Hepatocyte (in vitro differentiated cells): ENCODE measurements around the gene NEUROD6. TPM values are rescaled to one million over a fixed set of nuclear protein-coding genes. Genes with fewer than 3 reads are reported as not detected.

ENCODE experiments used
- DNase-seq: peaks from one replicate; pipeline ENCODE4 v3.0.0-alpha.2; 2016; ENCODE audit warnings: low spot score
- H2AFZ ChIP-seq: fragments of 200-600 bp; sonication (generic); 2 replicates; pipeline ENCODE4 v1.6.0; 2016; ENCODE audit warnings: antibody characterized with exemption, mild to moderate bottlenecking
- H3K27ac ChIP-seq: fragments of 200-600 bp; sonication (generic); 2 replicates; pipeline ENCODE4 v1.5.1; 2016; ENCODE audit warnings: mild to moderate bottlenecking
- H3K27me3 ChIP-seq: fragments of 200-600 bp; sonication (generic); 2 replicates; pipeline ENCODE4 v1.6.1; 2016
- H3K36me3 ChIP-seq: fragments of 200-600 bp; sonication (generic); replicated peaks from 2 replicates; pipeline ENCODE4 v1.5.1; 2016; ENCODE audit warnings: low read depth; ENCODE audit not compliant: insufficient read depth
- H3K4me1 ChIP-seq: fragments of 200-600 bp; sonication (generic); 2 replicates; pipeline ENCODE4 v1.5.1; 2016; ENCODE audit warnings: mild to moderate bottlenecking, moderate library complexity; ENCODE audit not compliant: insufficient read depth
- H3K4me2 ChIP-seq: fragments of 200-600 bp; sonication (generic); 2 replicates; pipeline ENCODE4 v1.6.0; 2016
- H3K4me3 ChIP-seq: fragments of 200-600 bp; sonication (generic); 2 replicates; pipeline ENCODE4 v1.5.1; 2016; ENCODE audit warnings: mild to moderate bottlenecking
- H3K79me2 ChIP-seq: fragments of 200-600 bp; sonication (generic); 2 replicates; pipeline ENCODE4 v1.6.0; 2017; ENCODE audit warnings: mild to moderate bottlenecking
- H3K9me2 ChIP-seq: fragments of 200-600 bp; sonication (generic); replicated peaks from 2 replicates; pipeline ENCODE4 v1.6.0; 2017; ENCODE audit warnings: mild to moderate bottlenecking; ENCODE audit not compliant: insufficient read depth
- H3K9me3 ChIP-seq: fragments of 200-600 bp; sonication (generic); 2 replicates; pipeline ENCODE4 v1.5.1; 2016; ENCODE audit warnings: low read depth, mild to moderate bottlenecking
- H4K20me1 ChIP-seq: fragments of 200-600 bp; sonication (generic); 2 replicates; pipeline ENCODE4 v1.6.0; 2016; ENCODE audit warnings: mild to moderate bottlenecking; ENCODE audit not compliant: insufficient read depth, poor library complexity, severe bottlenecking
- EZH2 ChIP-seq: fragments of 200-600 bp; sonication (generic); IDR thresholded peaks from 2 replicates; pipeline ENCODE4 v1.6.1; 2016; ENCODE audit warnings: antibody characterized with exemption, mild to moderate bottlenecking, borderline replicate concordance
- EZH2phosphoT487 ChIP-seq: fragments of 200-600 bp; sonication (generic); IDR thresholded peaks from one replicate; pipeline ENCODE4 v1.6.1; 2018; ENCODE audit warnings: antibody characterized with exemption, mild to moderate bottlenecking, low read depth, moderate library complexity; ENCODE audit not compliant: unreplicated experiment, severe bottlenecking
- WGBS: methylation state at CpG from one replicate; pipeline ENCODE4 v1.1.6; 2016; ENCODE audit warnings: low lambda C conversion rate; ENCODE audit errors: missing lambda C conversion rate; 5-methylcytosine and 5-hydroxymethylcytosine counted together
- polyA plus RNA-seq: library from polyadenylated mRNA; unstranded; fragments of >200 nt; fragmentation: Nextera tagmentation; extraction: Ambion mirVana; gene quantifications from 2 replicates; pipeline ENCODE4 v1.2.1, GENCODE V29; 2016
- total RNA-seq: library from RNA; depleted of rRNA; stranded (reverse); fragments of >200 nt; gene quantifications from 2 replicates; pipeline ENCODE4 v1.2.3, GENCODE V29; 2014
- TF ChIP-seq, protein P1 (sequence below): fragments of 200-600 bp; sonication (generic); IDR thresholded peaks from 2 replicates; pipeline ENCODE4 v1.5.1; 2016; ENCODE audit warnings: antibody characterized with exemption, mild to moderate bottlenecking; ENCODE audit not compliant: poor library complexity

NEUROD6 gene
- total and polyA plus RNA-seq, 2 experiments from 2014 or later, result not detected

DNA sequence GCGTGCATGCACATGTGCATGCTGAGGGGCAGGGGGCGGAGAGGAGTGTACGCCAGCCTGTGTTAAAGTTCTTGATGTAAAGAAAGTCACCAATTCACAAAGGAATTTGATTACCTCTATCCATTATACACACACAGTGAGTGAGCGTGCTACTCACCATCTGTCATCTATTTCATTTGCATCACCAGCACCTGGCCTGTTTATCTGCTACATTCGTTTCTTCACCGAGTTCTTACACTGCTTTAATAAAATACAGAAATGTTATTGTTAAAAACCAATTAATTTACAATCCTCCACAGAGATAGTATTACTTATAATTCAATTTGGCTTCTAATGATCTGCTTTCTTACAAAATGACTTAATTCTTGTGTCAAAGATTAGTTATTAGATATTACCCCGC, 32.6 kb downstream of the NEUROD6 start:
- Histone ChIP-seq H4K20me1 (no peaks in the 10 kb centered on the region), H3K36me3 (no peaks in the 10 kb centered on the region), H3K9me3 (no peaks in the 10 kb centered on the region), H3K9me2 (no peaks in the 10 kb centered on the region), H3K4me3 (no peak overlapping the region), H3K27ac (no peak overlapping the region), H3K4me2 (no peak overlapping the region), H3K27me3 (no peaks in the 10 kb centered on the region), H3K4me1 (peaks cover 4% of the 10 kb centered on the region), H2AFZ (no peak overlapping the region), H3K79me2 (no peaks in the 10 kb centered on the region)
- WGBS, result 82% methylated on average over 7 of the region's 7 CpGs
- no peak for DNase-seq
- TF ChIP-seq EZH2phosphoT487 (no peak), EZH2 (no peak)
- TF ChIP-seq, protein P1, sequence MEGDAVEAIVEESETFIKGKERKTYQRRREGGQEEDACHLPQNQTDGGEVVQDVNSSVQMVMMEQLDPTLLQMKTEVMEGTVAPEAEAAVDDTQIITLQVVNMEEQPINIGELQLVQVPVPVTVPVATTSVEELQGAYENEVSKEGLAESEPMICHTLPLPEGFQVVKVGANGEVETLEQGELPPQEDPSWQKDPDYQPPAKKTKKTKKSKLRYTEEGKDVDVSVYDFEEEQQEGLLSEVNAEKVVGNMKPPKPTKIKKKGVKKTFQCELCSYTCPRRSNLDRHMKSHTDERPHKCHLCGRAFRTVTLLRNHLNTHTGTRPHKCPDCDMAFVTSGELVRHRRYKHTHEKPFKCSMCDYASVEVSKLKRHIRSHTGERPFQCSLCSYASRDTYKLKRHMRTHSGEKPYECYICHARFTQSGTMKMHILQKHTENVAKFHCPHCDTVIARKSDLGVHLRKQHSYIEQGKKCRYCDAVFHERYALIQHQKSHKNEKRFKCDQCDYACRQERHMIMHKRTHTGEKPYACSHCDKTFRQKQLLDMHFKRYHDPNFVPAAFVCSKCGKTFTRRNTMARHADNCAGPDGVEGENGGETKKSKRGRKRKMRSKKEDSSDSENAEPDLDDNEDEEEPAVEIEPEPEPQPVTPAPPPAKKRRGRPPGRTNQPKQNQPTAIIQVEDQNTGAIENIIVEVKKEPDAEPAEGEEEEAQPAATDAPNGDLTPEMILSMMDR, result no peak

GRCh38 chr7:31305260-31305659, 35.3 kb downstream of the NEUROD6 start:
- Histone ChIP-seq H3K36me3 (no peaks in the 10 kb centered on the region), H3K9me2 (no peaks in the 10 kb centered on the region), H3K4me2 (no peak overlapping the region), H3K4me3 (no peak overlapping the region), H3K9me3 (no peaks in the 10 kb centered on the region), H4K20me1 (no peaks in the 10 kb centered on the region), H3K4me1 (no peaks in the 10 kb centered on the region), H3K79me2 (no peaks in the 10 kb centered on the region), H3K27me3 (no peaks in the 10 kb centered on the region), H3K27ac (no peak overlapping the region), H2AFZ (no peak overlapping the region)
- WGBS, result 77% methylated on average over 1 of the region's 1 CpG
- DNase-seq, result no peak
- TF ChIP-seq EZH2phosphoT487, result no peak
- TF ChIP-seq EZH2, result no peak
- TF ChIP-seq, protein P1, result no peak

DNA sequence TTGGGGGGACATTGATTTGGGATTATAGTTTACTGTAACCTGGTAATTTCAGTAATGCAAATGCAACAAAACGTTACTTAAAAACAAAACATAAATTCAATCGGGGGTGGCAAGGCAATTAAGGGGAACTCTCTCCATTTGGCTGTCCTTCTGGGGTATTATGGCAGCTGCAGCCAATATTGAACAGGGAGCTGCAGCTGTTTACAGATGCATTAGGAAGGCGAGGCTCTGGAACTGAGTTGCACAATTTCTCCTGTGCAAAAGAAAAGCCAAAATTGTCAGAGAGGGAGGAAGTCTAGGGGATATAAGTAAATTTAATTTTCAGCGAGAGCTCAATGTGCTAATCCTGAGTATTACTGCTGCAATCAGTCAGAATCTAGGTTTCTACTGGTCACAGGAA, 36.1 kb downstream of the NEUROD6 start:
- Histone ChIP-seq H3K9me3 (no peaks in the 10 kb centered on the region), H3K4me3 (no peak overlapping the region), H3K36me3 (no peaks in the 10 kb centered on the region), H3K27ac (no peak overlapping the region), H3K9me2 (no peaks in the 10 kb centered on the region), H3K27me3 (no peaks in the 10 kb centered on the region), H3K79me2 (no peaks in the 10 kb centered on the region), H4K20me1 (no peaks in the 10 kb centered on the region), H3K4me1 (no peaks in the 10 kb centered on the region), H3K4me2 (no peak overlapping the region), H2AFZ (no peak overlapping the region)
- DNase-seq, result no peak
- TF ChIP-seq, protein P1, result no peak
- TF ChIP-seq EZH2phosphoT487, result no peak
- WGBS, result 67% methylated on average over 4 of the region's 4 CpGs

GRCh38 chr7:31302356-31302755, 38.2 kb downstream of the NEUROD6 start:
- Histone ChIP-seq H3K9me2 (no peaks in the 10 kb centered on the region), H3K79me2 (no peaks in the 10 kb centered on the region), H3K4me2 (no peak overlapping the region)

More at GRCh38 chr7:31302356-31302755, 38.2 kb downstream of the NEUROD6 start:
- H3K9me3 ChIP-seq, result no peaks in the 10 kb centered on the region
- no peaks in the 10 kb centered on the region for H3K36me3 ChIP-seq
- no peak overlapping the region for H3K27ac ChIP-seq
- H4K20me1 ChIP-seq, result no peaks in the 10 kb centered on the region
- H2AFZ ChIP-seq, result no peak overlapping the region
- DNase-seq, result peak; percentile 25
- no peak overlapping the region for H3K4me3 ChIP-seq
- WGBS, result 53% methylated on average over 7 of the region's 7 CpGs
- no peaks in the 10 kb centered on the region for H3K27me3 ChIP-seq
- no peaks in the 10 kb centered on the region for H3K4me1 ChIP-seq
- TF ChIP-seq EZH2phosphoT487, result no peak
- TF ChIP-seq EZH2, result no peak
- TF ChIP-seq, protein P1, result no peak
